HAP-1 (cell line): ENCODE results near the gene CDKL5.
A peak's percentile ranks its signal among the peaks of the same experiment; 100 is the strongest.

Experiments
- DNase-seq, 2 experiments: peaks; one replicate each; pipeline ENCODE4 v3.0.0-alpha.2; 2016 to 2020; ENCODE audit warnings: low spot score in 2 of 2
- H3K27me3 ChIP-seq: fragments of 250-450 bp; sonication (Bioruptor Pico); 2 replicates; pipeline ENCODE4 v1.5.1; 2020; ENCODE audit warnings: low read depth, mild to moderate bottlenecking, moderate library complexity
- H3K36me3 ChIP-seq: fragments of 250-450 bp; sonication (Bioruptor Pico); replicated peaks from 2 replicates; pipeline ENCODE4 v1.5.1; 2020; ENCODE audit warnings: mild to moderate bottlenecking
- H3K4me1 ChIP-seq: fragments of 250-450 bp; sonication (Bioruptor Pico); 2 replicates; pipeline ENCODE4 v1.5.1; 2020; ENCODE audit warnings: mild to moderate bottlenecking
- H3K4me3 ChIP-seq: fragments of 250-450 bp; sonication (Bioruptor Pico); 2 replicates; pipeline ENCODE4 v1.5.1; 2020; ENCODE audit warnings: mild to moderate bottlenecking, moderate library complexity
- H3K9me3 ChIP-seq: fragments of 250-450 bp; sonication (Bioruptor Pico); 2 replicates; pipeline ENCODE4 v1.5.1; 2020; ENCODE audit warnings: mild to moderate bottlenecking, moderate library complexity
- in situ Hi-C: fragments of 300-500 bp; cut with MboI; formaldehyde crosslinking; loops from 3 replicates; pipeline ENCODE4 v1.14.3; 2020; ENCODE audit warnings: low sequenced_read_pairs, inconsistent platforms, mixed read lengths

Gene CDKL5

GRCh38 chrX:18425199-18426003 is at the start of gene CDKL5:
Gene CDKL5, plus strand, starts transcription at chrX:18425608. Its CDS starts 81,489 bp downstream, at chrX:18507097.
- Histone ChIP-seq H3K4me3 (peak within 1 kb of the TSS; percentile 92), H3K9me3 (no peaks in the 10 kb centered on the region), H3K27me3 (no peaks in the 10 kb centered on the region), H3K36me3 (no peaks in the 10 kb centered on the region), H3K4me1 (peaks cover 13% of the 10 kb centered on the region)
- in situ Hi-C loops, result loop anchor here (10.0 kb wide), 1 partner anchor 249 kb away; the partner anchor contains the start of gene RS1
- DNase-seq, result peak; percentile 97 to 100

- no peak overlapping the region for H3K4me3 ChIP-seq
- H3K36me3 ChIP-seq, result no peaks in the 10 kb centered on the region
- no peaks in the 10 kb centered on the region for H3K9me3 ChIP-seq
- H3K4me1 ChIP-seq, result no peaks in the 10 kb centered on the region
- DNase-seq, result peak; percentile 60 to 73
- in situ Hi-C loops, result loop anchor here (25.0 kb wide), 1 partner anchor 635 kb away; no protein-coding TSS in a partner anchor
- H3K27me3 ChIP-seq, result no peaks in the 10 kb centered on the region
Measured at GRCh38 chrX:18377796-18378195, 47.6 kb upstream of the CDKL5 start.

- in situ Hi-C loops, result loop anchor here (5.0 to 25.0 kb wide), 3 partner anchors 507 to 942 kb away; no protein-coding TSS in a partner anchor
- H3K36me3 ChIP-seq, result no peaks in the 10 kb centered on the region
- no peaks in the 10 kb centered on the region for H3K9me3 ChIP-seq
- H3K4me3 ChIP-seq, result no peak overlapping the region
- no peaks in the 10 kb centered on the region for H3K4me1 ChIP-seq
- DNase-seq, result no peak
- no peaks in the 10 kb centered on the region for H3K27me3 ChIP-seq
Measured at GRCh38 chrX:18389966-18390365, 35.4 kb upstream of the CDKL5 start.

- Histone ChIP-seq H3K9me3 (no peaks in the 10 kb centered on the region), H3K27me3 (no peaks in the 10 kb centered on the region), H3K36me3 (no peaks in the 10 kb centered on the region), H3K4me3 (no peak overlapping the region), H3K4me1 (no peaks in the 10 kb centered on the region)
- in situ Hi-C loops, result loop anchor here (5.0 to 25.0 kb wide), 2 partner anchors 506 to 621 kb away; no protein-coding TSS in a partner anchor
- peak; percentile 69 to 81 for DNase-seq
Measured at GRCh38 chrX:18390941-18391538, 34.4 kb upstream of the CDKL5 start.

- H3K4me1 ChIP-seq, result no peaks in the 10 kb centered on the region
- in situ Hi-C loops, result loop anchor here (5.0 to 25.0 kb wide), 2 partner anchors 503 to 618 kb away; no protein-coding TSS in a partner anchor
- no peak overlapping the region for H3K4me3 ChIP-seq
Measured at GRCh38 chrX:18394477-18394876, 30.9 kb upstream of the CDKL5 start.

GRCh38 chrX:18401848-18402213 is 23.6 kb upstream of the CDKL5 start:
- no peak overlapping the region for H3K4me3 ChIP-seq
- DNase-seq, result no peak
- in situ Hi-C loops, result no loop called here
- no peaks in the 10 kb centered on the region for H3K9me3 ChIP-seq
- H3K36me3 ChIP-seq, result no peaks in the 10 kb centered on the region
- no peaks in the 10 kb centered on the region for H3K4me1 ChIP-seq
- no peaks in the 10 kb centered on the region for H3K27me3 ChIP-seq

More at GRCh38 chrX:18394477-18394876, 30.9 kb upstream of the CDKL5 start:
- Histone ChIP-seq H3K9me3 (no peaks in the 10 kb centered on the region), H3K36me3 (no peaks in the 10 kb centered on the region), H3K27me3 (no peaks in the 10 kb centered on the region)
- no peak for DNase-seq

GRCh38 chrX:18406531-18407266 is 18.7 kb upstream of the CDKL5 start:
- DNase-seq, result no peak
- Histone ChIP-seq H3K4me1 (no peaks in the 10 kb centered on the region), H3K27me3 (no peaks in the 10 kb centered on the region), H3K4me3 (no peak overlapping the region), H3K36me3 (no peaks in the 10 kb centered on the region), H3K9me3 (no peaks in the 10 kb centered on the region)
- in situ Hi-C loops, result no loop called here

- Histone ChIP-seq H3K27me3 (no peaks in the 10 kb centered on the region), H3K36me3 (no peaks in the 10 kb centered on the region), H3K4me3 (no peak overlapping the region), H3K9me3 (no peaks in the 10 kb centered on the region), H3K4me1 (no peaks in the 10 kb centered on the region)
- DNase-seq, result peak; percentile 36 to 37
- in situ Hi-C loops, result no loop called here
Measured at GRCh38 chrX:18410038-18410437, 15.4 kb upstream of the CDKL5 start.

GRCh38 chrX:18415386-18415785 is 10.0 kb upstream of the CDKL5 start:
- no peak overlapping the region for H3K4me3 ChIP-seq
- no peaks in the 10 kb centered on the region for H3K36me3 ChIP-seq
- H3K27me3 ChIP-seq, result no peaks in the 10 kb centered on the region
- no peak for DNase-seq
- no peaks in the 10 kb centered on the region for H3K4me1 ChIP-seq
- H3K9me3 ChIP-seq, result no peaks in the 10 kb centered on the region
- in situ Hi-C loops, result no loop called here

- Histone ChIP-seq H3K4me1 (peaks cover 9% of the 10 kb centered on the region), H3K4me3 (no peak overlapping the region), H3K36me3 (no peaks in the 10 kb centered on the region), H3K27me3 (no peaks in the 10 kb centered on the region), H3K9me3 (no peaks in the 10 kb centered on the region)
- in situ Hi-C loops, result loop anchor here (10.0 kb wide), 1 partner anchor 252 kb away; the partner anchor contains the start of gene RS1
- no peak for DNase-seq
Measured at GRCh38 chrX:18422325-18422724, 3.1 kb upstream of the CDKL5 start.

- Histone ChIP-seq H3K27me3 (no peaks in the 10 kb centered on the region), H3K36me3 (no peaks in the 10 kb centered on the region), H3K4me3 (no peak overlapping the region), H3K9me3 (no peaks in the 10 kb centered on the region), H3K4me1 (peaks cover 13% of the 10 kb centered on the region)
- in situ Hi-C loops, result loop anchor here (10.0 kb wide), 1 partner anchor 252 kb away; the partner anchor contains the start of gene RS1
- DNase-seq, result no peak
Measured at GRCh38 chrX:18422886-18423285, 2.5 kb upstream of the CDKL5 start.

- peak; percentile 36 to 56 for DNase-seq
- Histone ChIP-seq H3K27me3 (no peaks in the 10 kb centered on the region), H3K9me3 (no peaks in the 10 kb centered on the region), H3K36me3 (no peaks in the 10 kb centered on the region), H3K4me3 (peak overlapping the region; percentile 92), H3K4me1 (peaks cover 13% of the 10 kb centered on the region)
- in situ Hi-C loops, result loop anchor here (10.0 kb wide), 1 partner anchor 250 kb away; the partner anchor contains the start of gene RS1
Measured at GRCh38 chrX:18424482-18425198, 768 bp upstream of the CDKL5 start.

- H3K4me3 ChIP-seq, result peak overlapping the region; percentile 92
- in situ Hi-C loops, result loop anchor here (10.0 kb wide), 1 partner anchor 249 kb away; the partner anchor contains the start of gene RS1
- no peaks in the 10 kb centered on the region for H3K27me3 ChIP-seq
- H3K4me1 ChIP-seq, result peaks cover 13% of the 10 kb centered on the region
- peak; percentile 20 to 34 for DNase-seq
- no peaks in the 10 kb centered on the region for H3K36me3 ChIP-seq
- no peaks in the 10 kb centered on the region for H3K9me3 ChIP-seq
Measured at GRCh38 chrX:18426004-18426320, 554 bp downstream of the CDKL5 start.
